GM19397 (cell line): ENCODE measurements around the gene SLC35G4.
"Not testable (repeated sequence)": the region's sequence is repeated elsewhere in the genome, so short reads cannot be mapped to it uniquely, and the experiment has no call there.

ENCODE experiments used
- ATAC-seq: cut with Tn5 transposase; IDR thresholded peaks from one replicate; pipeline ENCODE4 v1.9.1; 2021; ENCODE audit warnings: mild to moderate bottlenecking, moderate library complexity; ENCODE audit not compliant: unreplicated experiment

The SLC35G4 gene

GRCh38 chr18:11613073-11613472 lies 3.7 kb downstream of the SLC35G4 start:
- ATAC-seq: not testable (repeated sequence)

GRCh38 chr18:11613611-11614010 lies 4.2 kb downstream of the SLC35G4 start:
- ATAC-seq: not testable (repeated sequence)

GRCh38 chr18:11614042-11614441 lies 4.6 kb downstream of the SLC35G4 start:
- not testable (repeated sequence) for ATAC-seq

DNA sequence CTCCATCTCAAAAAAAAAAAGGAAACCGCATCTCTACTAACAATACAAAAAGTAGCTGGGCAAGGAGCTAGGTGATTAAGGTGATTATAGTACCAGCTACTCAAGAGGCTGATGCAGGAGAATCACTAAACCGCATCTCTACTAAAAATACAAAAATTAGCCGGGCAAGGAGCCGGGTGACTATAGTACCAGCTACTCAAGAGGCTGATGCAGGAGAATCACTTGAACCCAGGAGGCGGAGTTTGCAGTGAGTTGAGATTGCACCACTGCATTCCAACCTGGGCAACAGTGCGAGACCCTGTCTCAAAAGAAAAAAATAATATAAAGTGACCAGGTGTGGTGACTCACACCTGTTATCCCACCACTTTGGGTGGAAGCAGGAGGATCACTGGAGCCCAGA lies 5.6 kb downstream of the SLC35G4 start:
- ATAC-seq: not testable (repeated sequence)

GRCh38 chr18:11647310-11647709 lies 37.9 kb downstream of the SLC35G4 start:
- ATAC-seq: not testable (repeated sequence)

GRCh38 chr18:11647804-11648203 lies 38.4 kb downstream of the SLC35G4 start:
- not testable (repeated sequence) for ATAC-seq

DNA sequence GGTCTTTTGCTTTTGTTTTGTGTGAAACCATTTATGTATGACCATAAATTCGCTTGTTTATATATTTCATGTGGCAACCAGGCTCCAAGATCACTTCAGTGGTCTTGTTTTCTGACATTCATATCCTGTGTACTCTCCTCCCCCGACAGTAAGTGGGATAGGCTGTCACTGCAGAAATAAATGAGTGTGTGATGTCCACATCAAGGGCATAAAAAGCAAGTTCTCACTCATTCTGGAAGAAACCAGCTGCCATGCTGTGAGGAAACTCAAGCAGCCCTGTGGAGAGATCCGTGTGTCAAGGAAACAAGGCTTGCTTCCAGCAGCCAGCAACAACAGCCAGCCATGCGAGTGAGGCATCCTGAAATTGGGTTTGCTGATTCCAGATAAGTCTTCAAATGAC lies 40.4 kb downstream of the SLC35G4 start:
- no peak for ATAC-seq

GRCh38 chr18:11651899-11652298 lies 42.5 kb downstream of the SLC35G4 start:
- no peak for ATAC-seq

GRCh38 chr18:11653521-11653920 lies 44.1 kb downstream of the SLC35G4 start:
- ATAC-seq: no peak

- no peak for ATAC-seq
These were observed 45.6 kb downstream of the SLC35G4 start for GRCh38 chr18:11654736-11655605.

DNA sequence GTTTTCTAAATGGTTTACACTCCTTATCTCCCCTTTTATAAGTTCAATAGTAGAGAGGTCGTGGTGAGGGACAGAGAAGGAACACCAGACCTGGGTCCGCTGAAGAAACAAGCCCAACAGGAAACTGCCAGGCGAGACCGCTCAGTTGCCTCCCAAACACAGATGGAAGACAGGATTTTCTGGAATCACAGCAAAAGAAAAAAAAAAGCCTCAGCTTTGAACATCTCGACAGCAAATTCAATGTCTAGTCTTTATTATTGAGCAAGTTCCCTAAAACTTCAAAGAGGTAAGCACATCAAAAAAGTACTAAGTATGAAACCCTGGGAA lies 46.2 kb downstream of the SLC35G4 start:
- ATAC-seq: no peak

DNA sequence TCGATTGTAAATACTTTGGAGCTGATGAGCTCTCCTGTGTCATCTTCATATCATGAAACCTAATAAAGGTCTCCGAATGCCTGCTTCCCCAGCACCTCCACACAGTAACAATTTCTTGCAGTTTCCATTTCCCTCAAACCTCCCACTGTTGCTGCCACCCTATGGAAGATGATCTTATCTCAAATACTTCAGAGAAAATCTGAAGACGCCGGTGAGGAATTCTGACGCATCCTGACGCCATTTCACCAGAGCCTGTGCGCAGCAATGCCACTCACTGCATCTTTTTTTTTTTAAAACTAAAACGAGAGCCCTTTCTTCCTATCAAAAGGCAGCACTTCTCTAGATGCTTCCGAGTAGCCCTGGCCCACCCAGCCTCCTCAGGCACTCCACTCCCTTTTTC lies 47.8 kb downstream of the SLC35G4 start:
- ATAC-seq: no peak

DNA sequence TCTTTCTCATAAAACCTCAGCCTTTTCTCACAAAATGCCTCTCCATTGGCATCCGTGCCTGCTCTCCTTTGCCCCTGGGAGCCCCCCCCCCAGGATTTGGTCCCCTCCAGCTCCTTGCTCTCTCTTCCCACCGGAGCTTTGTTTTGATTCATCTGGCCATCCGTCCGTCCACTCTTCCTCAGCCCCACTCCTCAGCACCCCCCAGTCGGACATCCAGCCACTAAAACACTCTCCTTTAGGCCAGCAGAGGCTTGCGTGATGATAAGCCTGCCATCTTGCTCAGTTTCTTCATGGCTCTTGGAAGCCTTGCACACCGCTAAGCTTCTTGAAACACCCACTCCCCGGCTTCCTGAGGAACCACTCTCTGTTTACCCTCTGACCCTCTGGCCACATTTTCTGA lies 48.2 kb downstream of the SLC35G4 start:
- ATAC-seq: no peak

DNA sequence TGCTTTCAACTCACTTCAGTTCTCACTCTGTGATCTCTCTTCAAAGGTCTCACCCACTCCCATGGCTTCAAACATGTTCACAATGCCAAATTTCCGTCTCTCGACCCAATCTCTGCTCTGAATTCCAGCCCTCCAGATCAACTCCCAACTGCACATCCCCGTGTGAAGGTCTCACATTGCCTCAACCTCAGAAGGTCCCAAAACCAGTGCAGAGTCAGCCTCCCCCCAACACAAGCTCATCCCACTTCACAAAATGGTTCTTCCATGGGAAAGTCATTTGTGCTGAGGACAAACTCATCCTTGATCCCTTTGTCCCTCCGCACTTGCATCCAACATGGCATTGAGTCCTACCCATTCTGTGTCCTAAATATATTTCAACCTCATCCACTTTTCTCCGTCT lies 48.6 kb downstream of the SLC35G4 start:
- ATAC-seq: no peak

GRCh38 chr18:11658989-11659388 lies 49.6 kb downstream of the SLC35G4 start:
- no peak for ATAC-seq
